Measurements from ENCODE around the gene RFTN1. TPM values are rescaled to one million over a fixed set of nuclear protein-coding genes. Genes with fewer than 3 reads are reported as not detected.

RFTN1 gene
- polyA plus RNA-seq, 2 of the 4 experiments (the other 2 are of a cell fraction): 1.8 to 3.7 TPM

DNA sequence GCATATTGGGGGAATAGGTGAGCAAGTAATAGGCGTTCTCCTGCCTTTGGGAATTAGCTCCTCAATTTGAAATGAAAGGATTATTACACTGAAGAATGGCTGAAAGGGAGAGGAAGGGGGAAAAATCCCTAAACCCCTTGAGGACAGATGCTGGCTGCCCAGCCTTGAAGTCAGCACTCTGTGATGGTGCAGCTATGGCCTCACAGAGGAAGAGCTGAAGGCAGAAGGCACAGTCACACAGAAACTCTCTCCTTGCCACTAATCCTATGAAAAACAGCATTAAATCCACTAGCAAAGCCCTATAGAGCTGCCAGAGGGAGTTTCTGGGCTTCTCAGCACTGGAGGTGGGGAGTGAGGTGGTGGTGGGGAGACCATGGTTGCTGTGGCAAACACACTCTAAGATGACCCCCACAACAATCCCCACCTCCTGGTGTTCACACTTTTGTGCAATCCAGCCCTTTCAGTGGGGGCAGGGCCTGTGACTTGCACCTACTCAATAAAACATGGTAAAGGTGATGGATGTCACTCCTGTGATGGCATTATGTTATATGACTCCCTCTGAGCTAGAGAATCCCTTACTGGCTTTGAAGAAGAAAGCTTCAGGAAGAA, 101.2 kb downstream of the RFTN1 start (continued):
- TF ChIP-seq HDAC2 (IDR thresholded peaks at IDR 0.05) (no peak), TFCP2L1 (CRISPR knock-in tag; IDR thresholded peaks at IDR 0.05) (no peak)
- TF ChIP-seq, protein P1, sequence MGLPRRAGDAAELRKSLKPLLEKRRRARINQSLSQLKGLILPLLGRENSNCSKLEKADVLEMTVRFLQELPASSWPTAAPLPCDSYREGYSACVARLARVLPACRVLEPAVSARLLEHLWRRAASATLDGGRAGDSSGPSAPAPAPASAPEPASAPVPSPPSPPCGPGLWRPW (IDR thresholded peaks at IDR 0.05): no peak

GRCh38 chr3:16411441-16411840, 102.1 kb downstream of the RFTN1 start:
- no peak overlapping the region for H3K4me2 ChIP-seq
- ChIA-PET CTCF (interaction anchor here (1.0 to 1.5 kb wide), 2 partner anchors 13 to 17 kb away, joined by 3 to 4 read pairs; no protein-coding TSS in a partner anchor), POLR2A (no interaction called here)
- DNase-seq (ENCODE audit: low read depth in 1 of 2, low spot score in 1 of 2): no peak
- no peak for TF ChIP-seq CTCF (IDR thresholded peaks at IDR 0.05)
- TF ChIP-seq ESRRA (IDR thresholded peaks at IDR 0.05; ENCODE audit: borderline replicate concordance, low read length): no peak
- no peaks in the 10 kb centered on the region for H3K9me3 ChIP-seq
- no peak for ATAC-seq
- peaks cover 12% of the 10 kb centered on the region for H3K4me1 ChIP-seq
- no peak overlapping the region for H3K4me3 ChIP-seq
- no peak overlapping the region for H3K27ac ChIP-seq
- 73% methylated on average over 2 of the region's 2 CpGs for WGBS (ENCODE audit: missing lambda C conversion rate)
- FAIRE-seq: no peak

- Histone ChIP-seq H3K27ac (no peak overlapping the region), H3K4me3 (no peak overlapping the region), H3K9me3 (no peaks in the 10 kb centered on the region), H3K4me1 (peaks cover 4% of the 10 kb centered on the region), H3K4me2 (no peak overlapping the region)
- 51% methylated on average over 3 of the region's 3 CpGs for WGBS (ENCODE audit: missing lambda C conversion rate)
- FAIRE-seq (no peak), ATAC-seq (no peak; a peak in 1 of 6 replicates), DNase-seq (ENCODE audit: low read depth in 1 of 2, low spot score in 1 of 2) (no peak)
- CTCF ChIA-PET: interaction anchor here (1.5 kb wide), 1 partner anchor 16 kb away, joined by 4 read pairs; no protein-coding TSS in a partner anchor
- TF ChIP-seq CHD2 (IDR thresholded peaks at IDR 0.05; ENCODE audit: low read length, partially characterized antibody) (no peak), HOXB13 (CRISPR knock-in tag; IDR thresholded peaks at IDR 0.05; ENCODE audit: low read depth) (no peak), RNF2 (IDR thresholded peaks at IDR 0.05; ENCODE audit: borderline replicate concordance, low read depth) (no peak), REST (IDR thresholded peaks at IDR 0.05) (no peak), NFE2L2 (conservative IDR thresholded peaks at IDR 0.05; ENCODE audit: low read length) (no peak), ELK1 (IDR thresholded peaks at IDR 0.05; ENCODE audit: low read depth, low read length) (no peak), RARB (CRISPR knock-in tag; IDR thresholded peaks at IDR 0.05) (no peak), TP53 (CRISPR knock-in tag; IDR thresholded peaks at IDR 0.05) (no peak), CTCF (IDR thresholded peaks at IDR 0.05) (no peak), SMC3 (IDR thresholded peaks at IDR 0.05) (no peak)
- TF ChIP-seq, protein P2, sequence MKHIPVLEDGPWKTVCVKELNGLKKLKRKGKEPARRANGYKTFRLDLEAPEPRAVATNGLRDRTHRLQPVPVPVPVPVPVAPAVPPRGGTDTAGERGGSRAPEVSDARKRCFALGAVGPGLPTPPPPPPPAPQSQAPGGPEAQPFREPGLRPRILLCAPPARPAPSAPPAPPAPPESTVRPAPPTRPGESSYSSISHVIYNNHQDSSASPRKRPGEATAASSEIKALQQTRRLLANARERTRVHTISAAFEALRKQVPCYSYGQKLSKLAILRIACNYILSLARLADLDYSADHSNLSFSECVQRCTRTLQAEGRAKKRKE (CRISPR knock-in tag; IDR thresholded peaks at IDR 0.05; ENCODE audit: low read depth): no peak
- POLR2A ChIA-PET: no interaction called here
Observed at GRCh38 chr3:16410659-16411058, 102.8 kb downstream of the RFTN1 start.
